ENCODE measurements around the gene MIA2.
"Not testable (repeated sequence)": the region's sequence is repeated elsewhere in the genome, so short reads cannot be mapped to it uniquely, and the experiment has no call there.

MIA2 gene

GRCh38 chr14:39233680-39234326 is at the start of gene MIA2:
TSS of gene MIA2 (plus strand) at chr14:39233915. CDS start at chr14:39234115, 200 bp downstream.
- TF ChIP-seq CTCF (IDR thresholded peaks at IDR 0.05) (no peak), ZFX (IDR thresholded peaks at IDR 0.05; ENCODE audit: borderline replicate concordance) (no peak)

GRCh38 chr14:39184628-39185255 is 49.0 kb upstream of the MIA2 start:
- H3K27ac ChIP-seq = no peak overlapping the region
- TF ChIP-seq CTCF (IDR thresholded peaks at IDR 0.05) = no peak
- TF ChIP-seq ZFX (IDR thresholded peaks at IDR 0.05; ENCODE audit: borderline replicate concordance) = no peak

More at GRCh38 chr14:39233680-39234326, at the start of gene MIA2:
- H3K27ac ChIP-seq = peak within 1 kb of the TSS; percentile 77

- no peak overlapping the region for H3K27ac ChIP-seq
- TF ChIP-seq CTCF (IDR thresholded peaks at IDR 0.05) (no peak), ZFX (IDR thresholded peaks at IDR 0.05; ENCODE audit: borderline replicate concordance) (no peak)
Observed at GRCh38 chr14:39185256-39186049, 48.3 kb upstream of the MIA2 start.

GRCh38 chr14:39186941-39187525 is 46.7 kb upstream of the MIA2 start:
- no peak for TF ChIP-seq CTCF (IDR thresholded peaks at IDR 0.05)
- no peak for TF ChIP-seq ZFX (IDR thresholded peaks at IDR 0.05; ENCODE audit: borderline replicate concordance)
- H3K27ac ChIP-seq = peak overlapping the region; percentile 19; the same call in 1 of the 2 replicates

- no peak overlapping the region for H3K27ac ChIP-seq
- no peak for TF ChIP-seq CTCF (IDR thresholded peaks at IDR 0.05)
- no peak for TF ChIP-seq ZFX (IDR thresholded peaks at IDR 0.05; ENCODE audit: borderline replicate concordance)
Observed at GRCh38 chr14:39203659-39204606, 29.8 kb upstream of the MIA2 start.

- not testable (repeated sequence) for H3K27ac ChIP-seq
Observed at GRCh38 chr14:39207430-39207829, 26.3 kb upstream of the MIA2 start.

Measured in 22Rv1 (cell line).